Keratinocyte (primary cell): Measurements from ENCODE around the gene SERPINB12.

Experiments
- EZH2 ChIP-seq: IDR thresholded peaks from one replicate; pipeline ENCODE4 v1.6.1; 2012; ENCODE audit warnings: inconsistent platforms, mild to moderate bottlenecking, low read length, moderate library complexity
- TF ChIP-seq, protein P1 (sequence below), 3 experiments: IDR thresholded peaks in 1 of 3; conservative IDR thresholded peaks in 1 of 3; optimal IDR thresholded peaks in 1 of 3; 2 replicates in 2 of 3; 3 replicates in 1 of 3; pipeline versions ENCODE3 to v1.5.1; 2011; ENCODE audit warnings: low read length in 3 of 3, mild to moderate bottlenecking in 3 of 3, moderate library complexity in 2 of 3, control low read depth in 1 of 3, inconsistent platforms in 1 of 3; ENCODE audit not compliant: insufficient read depth in 2 of 3; ENCODE audit errors: extremely low read depth in 1 of 3

DNA sequence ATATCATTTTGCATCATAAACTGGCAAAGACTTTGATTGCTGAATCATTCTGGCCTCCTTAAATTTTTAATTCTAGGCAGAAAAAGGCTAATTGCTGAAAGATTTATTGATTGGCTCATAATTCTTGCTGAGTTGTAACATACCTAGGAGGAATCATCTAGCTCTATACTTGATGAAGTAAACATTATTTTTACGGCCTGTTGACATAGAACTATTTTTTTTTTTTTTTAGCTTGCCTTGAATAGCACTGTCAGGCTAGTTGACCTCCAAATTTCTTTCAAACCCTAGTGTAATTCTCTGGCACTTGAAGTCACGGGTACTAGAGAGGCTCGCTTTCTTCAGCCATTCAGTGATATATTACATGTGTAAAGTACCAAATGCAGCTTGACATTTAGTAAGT, 2.8 kb downstream of the SERPINB12 start:
- TF ChIP-seq EZH2, result no peak
- TF ChIP-seq, protein P1, sequence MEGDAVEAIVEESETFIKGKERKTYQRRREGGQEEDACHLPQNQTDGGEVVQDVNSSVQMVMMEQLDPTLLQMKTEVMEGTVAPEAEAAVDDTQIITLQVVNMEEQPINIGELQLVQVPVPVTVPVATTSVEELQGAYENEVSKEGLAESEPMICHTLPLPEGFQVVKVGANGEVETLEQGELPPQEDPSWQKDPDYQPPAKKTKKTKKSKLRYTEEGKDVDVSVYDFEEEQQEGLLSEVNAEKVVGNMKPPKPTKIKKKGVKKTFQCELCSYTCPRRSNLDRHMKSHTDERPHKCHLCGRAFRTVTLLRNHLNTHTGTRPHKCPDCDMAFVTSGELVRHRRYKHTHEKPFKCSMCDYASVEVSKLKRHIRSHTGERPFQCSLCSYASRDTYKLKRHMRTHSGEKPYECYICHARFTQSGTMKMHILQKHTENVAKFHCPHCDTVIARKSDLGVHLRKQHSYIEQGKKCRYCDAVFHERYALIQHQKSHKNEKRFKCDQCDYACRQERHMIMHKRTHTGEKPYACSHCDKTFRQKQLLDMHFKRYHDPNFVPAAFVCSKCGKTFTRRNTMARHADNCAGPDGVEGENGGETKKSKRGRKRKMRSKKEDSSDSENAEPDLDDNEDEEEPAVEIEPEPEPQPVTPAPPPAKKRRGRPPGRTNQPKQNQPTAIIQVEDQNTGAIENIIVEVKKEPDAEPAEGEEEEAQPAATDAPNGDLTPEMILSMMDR (optimal IDR thresholded peaks at IDR 0.05 in 1 of 3, IDR thresholded peaks at IDR 0.05 in 1 of 3, conservative IDR thresholded peaks at IDR 0.05 in 1 of 3; ENCODE audit: extremely low read depth in 1 of 3, insufficient read depth in 2 of 3, low read length in 3 of 3), result no peak
